Activated T-helper 9 cell treated with anti-CD3 and anti-CD28 coated beads, Interleukin-2, amount 50 U/mL, for 16 hours (primary cell): ENCODE results near the gene MAGEH1.
A peak's percentile ranks its signal among the peaks of the same experiment; 100 is the strongest.
"Not testable (repeated sequence)": the region's sequence is repeated elsewhere in the genome, so short reads cannot be mapped to it uniquely, and the experiment has no call there.

ENCODE experiments used
- DNase-seq: peaks from one replicate; pipeline ENCODE4 v3.0.0-alpha.2; 2020; ENCODE audit warnings: low read depth

MAGEH1 gene

DNA sequence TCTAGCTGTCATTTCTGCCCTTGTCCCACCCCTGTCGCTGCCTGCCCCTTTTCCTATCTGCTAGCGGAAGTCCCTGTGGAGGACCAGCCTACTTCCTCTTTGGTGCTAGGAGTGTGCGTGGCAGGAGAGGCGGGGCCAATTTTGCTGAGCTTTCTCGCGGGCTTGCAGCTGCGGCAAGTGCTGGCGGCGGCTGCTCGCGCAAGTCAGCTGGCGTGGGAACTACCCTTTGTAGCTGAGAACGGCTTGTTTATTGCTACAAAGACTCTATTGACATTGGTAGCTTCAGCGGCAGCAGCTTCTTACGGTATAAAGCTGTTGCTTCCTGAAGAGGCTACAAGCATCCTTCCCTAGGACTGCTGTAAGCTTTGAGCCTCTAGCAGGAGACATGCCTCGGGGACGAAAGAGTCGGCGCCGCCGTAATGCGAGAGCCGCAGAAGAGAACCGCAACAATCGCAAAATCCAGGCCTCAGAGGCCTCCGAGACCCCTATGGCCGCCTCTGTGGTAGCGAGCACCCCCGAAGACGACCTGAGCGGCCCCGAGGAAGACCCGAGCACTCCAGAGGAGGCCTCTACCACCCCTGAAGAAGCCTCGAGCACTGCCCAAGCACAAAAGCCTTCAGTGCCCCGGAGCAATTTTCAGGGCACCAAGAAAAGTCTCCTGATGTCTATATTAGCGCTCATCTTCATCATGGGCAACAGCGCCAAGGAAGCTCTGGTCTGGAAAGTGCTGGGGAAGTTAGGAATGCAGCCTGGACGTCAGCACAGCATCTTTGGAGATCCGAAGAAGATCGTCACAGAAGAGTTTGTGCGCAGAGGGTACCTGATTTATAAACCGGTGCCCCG is at the start of gene MAGEH1:
MAGEH1 (plus strand) TSS at position 138 of the 843 bp plus-strand sequence; CDS start at position 386, 248 bp downstream.
- DNase-seq, result peak; percentile 60

GRCh38 chrX:55427079-55427478 is 24.8 kb upstream of the MAGEH1 start:
- DNase-seq, result not testable (repeated sequence)

- not testable (repeated sequence) for DNase-seq
These were observed 8.5 kb upstream of the MAGEH1 start for GRCh38 chrX:55443468-55443867.

GRCh38 chrX:55450259-55450658 is 1.7 kb upstream of the MAGEH1 start:
- DNase-seq, result no peak

DNA sequence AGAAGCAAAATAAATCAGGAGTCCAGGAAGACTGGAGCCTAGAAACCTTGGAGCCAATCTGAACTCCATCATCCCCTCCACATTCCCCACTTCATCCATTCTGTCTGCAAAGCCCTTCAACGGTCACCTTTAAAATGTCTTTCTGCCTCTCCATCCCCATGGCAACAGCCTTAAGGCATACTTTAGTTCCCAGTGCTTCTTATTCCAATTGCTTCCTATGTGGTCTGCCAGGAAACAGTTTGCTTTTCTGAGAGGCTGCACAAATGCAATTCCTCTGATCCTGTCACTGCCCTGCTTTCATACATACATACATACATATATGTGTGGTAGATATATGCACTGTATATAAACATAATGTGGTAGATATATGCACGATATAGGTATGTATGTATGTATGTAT is 786 bp upstream of the MAGEH1 start:
- DNase-seq, result no peak

DNA sequence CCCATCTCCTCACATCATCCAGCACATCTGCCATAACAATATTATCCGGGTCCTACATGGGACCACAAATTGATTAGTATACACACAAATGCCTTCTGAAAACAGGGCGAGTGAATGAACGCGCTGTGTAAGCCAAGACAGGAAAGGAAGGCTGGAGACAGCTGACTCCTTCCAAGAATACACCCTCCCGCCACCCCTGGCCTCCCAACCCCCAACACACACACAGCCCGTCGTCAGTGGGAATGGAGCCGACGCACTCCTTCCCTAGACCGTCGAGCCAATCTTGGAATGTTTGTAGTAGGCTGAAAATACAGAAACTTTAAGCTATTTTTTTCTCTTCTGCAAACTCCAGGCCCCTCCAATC is 319 bp upstream of the MAGEH1 start:
- DNase-seq, result no peak

- DNase-seq, result no peak
These were observed 852 bp downstream of the MAGEH1 start for GRCh38 chrX:55452833-55453124.

GRCh38 chrX:55455708-55456107 is 3.8 kb downstream of the MAGEH1 start:
- DNase-seq, result not testable (repeated sequence)

DNA sequence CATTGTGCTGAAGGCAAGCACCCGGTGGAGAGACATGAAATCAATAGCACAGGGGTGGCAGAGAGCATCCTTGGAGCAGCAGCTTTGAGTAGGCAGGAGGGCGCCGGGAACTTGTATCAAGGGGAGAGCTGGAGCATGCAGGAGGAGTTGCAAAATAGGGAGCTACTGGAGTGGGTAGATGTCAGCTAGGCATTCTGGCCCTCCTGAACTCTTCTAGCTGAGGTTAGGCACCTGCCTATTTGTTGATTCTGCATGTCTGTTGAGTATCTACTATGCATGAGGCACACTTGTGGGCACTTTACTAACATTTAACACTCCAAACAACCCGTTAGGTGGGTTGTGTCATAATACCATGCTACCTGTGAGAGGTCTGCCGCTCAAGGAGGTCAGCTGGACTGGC is 7.5 kb downstream of the MAGEH1 start:
- DNase-seq, result not testable (repeated sequence)

DNA sequence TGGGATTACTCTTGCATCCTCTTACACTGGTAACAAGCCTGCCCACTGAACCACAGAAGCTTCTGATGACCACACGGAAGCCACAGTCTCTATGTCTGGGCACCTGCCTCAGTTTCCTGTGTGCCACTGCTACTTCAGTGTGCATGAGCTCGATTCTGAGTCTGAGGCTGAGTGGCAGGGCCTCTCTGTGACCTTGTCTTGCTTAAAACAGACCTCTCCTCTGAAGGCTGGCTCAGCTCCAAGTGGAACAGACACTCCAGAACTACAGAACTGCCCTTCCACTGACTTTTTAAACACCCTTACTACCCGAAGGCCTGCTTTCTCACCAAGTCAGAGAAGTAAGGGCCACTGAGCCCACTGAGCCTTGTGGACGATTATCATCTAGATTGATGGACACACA is 8.0 kb downstream of the MAGEH1 start:
- DNase-seq, result not testable (repeated sequence)

DNA sequence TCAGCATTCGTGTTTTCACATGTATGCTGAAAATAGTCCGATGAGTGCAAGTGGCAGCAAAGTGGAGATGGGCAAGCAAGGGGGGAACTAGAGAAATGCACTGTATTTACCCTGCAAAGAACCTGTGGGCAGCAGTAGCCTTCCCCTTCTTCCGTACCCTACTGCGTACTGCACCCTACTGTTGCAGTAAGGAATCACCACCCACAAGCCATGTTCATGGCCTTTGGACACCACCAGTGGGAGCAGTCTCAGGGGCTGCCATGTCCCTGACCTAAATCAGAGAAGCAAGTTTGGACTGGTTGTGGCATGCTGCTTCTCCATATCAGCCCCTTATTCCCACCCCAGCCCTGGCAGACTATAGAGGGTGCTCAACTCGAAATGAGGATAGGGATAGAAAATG is 12.1 kb downstream of the MAGEH1 start:
- DNase-seq, result not testable (repeated sequence)

DNA sequence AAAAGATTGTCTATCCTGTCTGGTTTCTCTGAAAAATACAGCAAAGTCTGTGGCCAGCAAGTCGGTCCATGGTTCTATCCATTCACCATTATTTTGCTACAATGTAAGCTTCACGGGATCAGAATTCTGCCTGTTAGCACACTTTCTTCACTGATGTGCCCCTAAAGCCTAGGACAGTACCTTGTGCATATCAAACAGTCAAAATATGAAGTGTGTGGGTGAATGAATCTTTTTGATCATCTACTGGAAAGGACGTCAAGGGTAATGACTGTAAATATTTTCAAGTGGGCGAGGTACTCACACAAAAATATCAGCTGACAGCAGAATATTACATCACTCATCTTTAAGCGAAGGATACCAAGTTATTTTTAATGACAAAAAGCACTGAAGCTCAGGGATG is 13.2 kb downstream of the MAGEH1 start:
- DNase-seq, result not testable (repeated sequence)

DNA sequence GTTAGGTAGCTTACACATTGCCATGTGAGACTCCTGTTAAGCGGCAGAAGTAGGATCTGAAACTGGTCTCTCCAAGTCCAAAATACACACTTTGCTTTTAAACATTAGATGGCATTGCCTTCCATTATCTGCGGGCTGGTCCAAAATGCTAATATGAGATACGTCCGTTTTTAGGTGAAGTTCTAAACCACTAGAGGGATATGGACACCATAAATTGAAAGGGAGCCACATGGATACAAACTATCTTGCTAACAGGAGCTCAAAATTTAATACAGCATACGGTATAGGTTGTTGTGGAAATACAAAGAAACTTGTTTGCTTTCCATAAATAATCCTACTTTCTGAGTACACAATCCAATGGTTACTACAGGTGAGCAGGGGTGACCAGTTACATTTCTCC is 13.9 kb downstream of the MAGEH1 start:
- DNase-seq, result not testable (repeated sequence)

DNA sequence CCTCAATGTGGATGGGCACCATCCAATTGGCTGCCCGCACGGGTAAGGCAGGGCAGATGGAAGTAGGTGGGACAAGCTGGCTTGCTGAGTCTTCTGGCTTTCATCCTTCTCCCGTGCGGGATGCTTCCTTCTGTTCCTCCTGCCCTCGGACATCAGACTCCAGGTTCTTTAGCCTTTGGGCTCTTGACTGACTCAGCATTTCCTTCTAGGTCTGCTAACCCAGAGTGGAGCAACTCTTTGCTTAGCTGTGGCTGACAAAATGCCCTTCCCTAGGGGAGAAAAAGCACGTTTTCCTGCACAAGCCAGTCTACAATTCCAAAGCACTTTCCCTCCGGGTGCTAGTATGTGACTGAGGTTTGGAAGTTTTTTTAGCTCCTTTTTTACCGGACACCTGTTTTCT is 28.0 kb downstream of the MAGEH1 start:
- DNase-seq, result not testable (repeated sequence)

- no peak for DNase-seq
These were observed 28.6 kb downstream of the MAGEH1 start for GRCh38 chrX:55480390-55481062.

- no peak for DNase-seq
These were observed 33.0 kb downstream of the MAGEH1 start for GRCh38 chrX:55484948-55485347.

GRCh38 chrX:55486736-55487135 is 34.8 kb downstream of the MAGEH1 start:
- DNase-seq, result no peak

GRCh38 chrX:55487143-55487542 is 35.2 kb downstream of the MAGEH1 start:
- DNase-seq, result no peak

GRCh38 chrX:55488006-55488592 is 36.2 kb downstream of the MAGEH1 start:
- no peak for DNase-seq

GRCh38 chrX:55488593-55489313 is 36.8 kb downstream of the MAGEH1 start:
- DNase-seq, result peak; percentile 31

GRCh38 chrX:55489314-55490009 is 37.5 kb downstream of the MAGEH1 start, which contains the start of gene USP51:
USP51 (minus strand) TSS chrX:55489848; CDS start chrX:55488939, 909 bp downstream.
- DNase-seq, result no peak

DNA sequence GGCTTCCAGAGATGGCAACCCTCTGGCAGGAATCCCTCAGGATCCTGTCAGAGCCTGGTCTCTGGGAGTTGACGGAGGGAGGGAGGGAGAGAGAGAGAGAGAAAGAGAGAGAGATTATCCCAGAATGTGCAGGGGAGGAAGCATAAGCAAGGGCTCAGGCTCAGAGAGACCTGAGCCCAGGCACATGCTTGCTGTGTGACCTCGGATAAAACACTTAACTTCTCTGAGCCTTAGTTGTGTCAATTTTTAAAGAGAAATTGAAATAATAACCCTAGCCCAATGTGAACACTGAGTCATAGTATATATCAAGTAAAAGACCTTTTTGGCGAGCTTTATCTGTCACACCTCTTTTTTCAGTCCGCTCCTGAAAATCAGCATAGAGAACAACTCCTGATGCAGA is 38.2 kb downstream of the MAGEH1 start:
- no peak for DNase-seq
